ENCODE measurements around the gene KIF26B. TPM values are rescaled to one million over a fixed set of nuclear protein-coding genes. Genes with fewer than 3 reads are reported as not detected.

Gene KIF26B
- total RNA-seq, 1 donor from 2014 or later = 5.1 TPM

DNA sequence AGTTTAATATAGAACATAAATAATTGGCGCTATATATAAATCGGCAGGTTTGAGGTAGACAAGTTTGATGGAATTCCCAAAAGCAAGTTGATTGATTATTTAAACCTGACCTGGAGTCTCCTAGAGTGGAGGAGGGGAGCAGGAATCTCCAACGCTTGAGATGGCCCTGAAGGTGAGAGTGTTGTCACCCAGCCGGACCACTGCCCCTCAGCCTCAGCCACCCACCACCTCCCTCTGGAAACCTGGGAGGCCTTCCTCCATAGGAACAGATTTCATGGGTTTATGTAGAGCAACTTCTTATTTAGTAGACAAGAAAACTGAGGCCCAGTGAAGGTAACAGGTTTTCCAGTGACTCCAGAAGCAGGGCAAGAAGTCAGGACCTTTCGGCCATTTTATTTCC lies 389.5 kb downstream of the KIF26B start:
- no peaks in the 10 kb centered on the region for H3K9me3 Mint-ChIP-seq (ENCODE audit: low read depth)
- no peak overlapping the region for H3K4me3 Mint-ChIP-seq (ENCODE audit: low read depth)
- no peaks in the 10 kb centered on the region for H3K4me1 Mint-ChIP-seq (ENCODE audit: low read depth)
- DNase-seq (ENCODE audit: low spot score, unreplicated experiment) = no peak
- no peaks in the 10 kb centered on the region for H3K27me3 Mint-ChIP-seq
- H3K36me3 Mint-ChIP-seq (ENCODE audit: insufficient read depth) = no peaks in the 10 kb centered on the region
- no peak overlapping the region for H3K27ac Mint-ChIP-seq
- TF ChIP-seq, protein P1, sequence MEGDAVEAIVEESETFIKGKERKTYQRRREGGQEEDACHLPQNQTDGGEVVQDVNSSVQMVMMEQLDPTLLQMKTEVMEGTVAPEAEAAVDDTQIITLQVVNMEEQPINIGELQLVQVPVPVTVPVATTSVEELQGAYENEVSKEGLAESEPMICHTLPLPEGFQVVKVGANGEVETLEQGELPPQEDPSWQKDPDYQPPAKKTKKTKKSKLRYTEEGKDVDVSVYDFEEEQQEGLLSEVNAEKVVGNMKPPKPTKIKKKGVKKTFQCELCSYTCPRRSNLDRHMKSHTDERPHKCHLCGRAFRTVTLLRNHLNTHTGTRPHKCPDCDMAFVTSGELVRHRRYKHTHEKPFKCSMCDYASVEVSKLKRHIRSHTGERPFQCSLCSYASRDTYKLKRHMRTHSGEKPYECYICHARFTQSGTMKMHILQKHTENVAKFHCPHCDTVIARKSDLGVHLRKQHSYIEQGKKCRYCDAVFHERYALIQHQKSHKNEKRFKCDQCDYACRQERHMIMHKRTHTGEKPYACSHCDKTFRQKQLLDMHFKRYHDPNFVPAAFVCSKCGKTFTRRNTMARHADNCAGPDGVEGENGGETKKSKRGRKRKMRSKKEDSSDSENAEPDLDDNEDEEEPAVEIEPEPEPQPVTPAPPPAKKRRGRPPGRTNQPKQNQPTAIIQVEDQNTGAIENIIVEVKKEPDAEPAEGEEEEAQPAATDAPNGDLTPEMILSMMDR (IDR thresholded peaks at IDR 0.05; ENCODE audit: unreplicated experiment) = no peak

DNA sequence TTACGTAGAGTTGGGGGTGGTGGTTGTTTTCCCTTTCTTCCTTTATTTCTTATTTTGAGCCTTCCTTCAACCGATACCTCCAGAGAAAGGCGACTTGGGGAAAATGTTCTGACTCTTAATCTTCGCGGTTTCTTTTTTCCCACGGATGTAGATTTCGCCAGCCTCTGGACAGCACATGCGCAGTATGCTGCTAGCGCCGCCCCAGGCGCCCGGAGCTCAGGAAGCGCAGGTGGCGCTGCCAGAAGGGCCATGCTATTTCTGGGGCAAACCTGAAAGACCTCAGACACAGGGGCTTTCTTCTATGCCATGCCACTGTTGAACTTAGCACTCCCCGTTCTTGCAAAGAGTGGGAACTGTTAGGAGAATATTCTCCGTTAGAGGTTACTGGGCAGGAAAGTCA lies 392.1 kb downstream of the KIF26B start:
- peaks cover 4% of the 10 kb centered on the region for H3K27me3 Mint-ChIP-seq
- DNase-seq (ENCODE audit: low spot score, unreplicated experiment) = no peak

DNA sequence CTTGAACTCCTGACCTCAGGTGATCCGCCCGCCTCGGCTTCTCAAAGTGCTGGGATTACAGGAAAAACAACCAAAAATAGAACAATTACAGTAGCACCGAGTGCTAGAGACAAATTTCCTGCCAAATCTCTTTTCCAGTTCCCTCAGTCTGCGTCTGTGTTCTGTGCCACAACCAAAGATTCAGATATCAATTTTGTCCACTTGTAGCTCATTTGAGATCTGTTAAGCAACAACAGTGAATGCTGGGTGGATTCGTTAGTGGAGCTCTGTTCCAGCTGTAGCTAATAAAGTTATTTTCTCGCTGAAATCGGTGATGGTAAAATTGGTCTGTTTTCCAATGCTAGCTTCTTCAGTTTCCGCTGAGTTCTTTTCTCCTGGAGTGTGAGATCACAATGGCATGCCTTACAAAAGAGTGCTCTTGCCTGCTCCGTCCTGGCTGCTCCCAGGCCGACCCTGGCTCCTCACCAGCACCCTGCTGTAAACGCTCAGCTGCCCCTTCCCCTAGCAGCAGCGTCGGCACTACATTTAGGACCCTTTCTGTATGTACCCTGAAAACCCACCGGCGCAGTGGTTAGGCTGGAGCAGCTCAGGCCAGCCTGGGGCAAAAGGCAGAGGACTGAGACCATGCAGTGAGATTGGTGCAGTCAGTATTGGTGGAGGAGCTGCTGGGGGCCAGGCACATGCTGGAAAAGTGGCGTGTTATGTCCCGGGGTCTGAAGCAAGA lies 395.4 kb downstream of the KIF26B start:
- DNase-seq (ENCODE audit: low spot score, unreplicated experiment) = no peak
- Mint-ChIP-seq H3K27me3 (peaks cover 4% of the 10 kb centered on the region), H3K36me3 (ENCODE audit: insufficient read depth) (no peaks in the 10 kb centered on the region), H3K27ac (no peak overlapping the region), H3K4me3 (ENCODE audit: low read depth) (no peak overlapping the region), H3K4me1 (ENCODE audit: low read depth) (no peaks in the 10 kb centered on the region), H3K9me3 (ENCODE audit: low read depth) (no peaks in the 10 kb centered on the region)
- TF ChIP-seq, protein P1 (IDR thresholded peaks at IDR 0.05; ENCODE audit: unreplicated experiment) = no peak

More for the DNA sequence above, 392.1 kb downstream of the KIF26B start:
- Mint-ChIP-seq H3K36me3 (ENCODE audit: insufficient read depth) (no peaks in the 10 kb centered on the region), H3K4me1 (ENCODE audit: low read depth) (no peaks in the 10 kb centered on the region), H3K4me3 (ENCODE audit: low read depth) (no peak overlapping the region), H3K9me3 (ENCODE audit: low read depth) (no peaks in the 10 kb centered on the region), H3K27ac (no peak overlapping the region)
- TF ChIP-seq, protein P1 (IDR thresholded peaks at IDR 0.05; ENCODE audit: unreplicated experiment) = no peak

DNA sequence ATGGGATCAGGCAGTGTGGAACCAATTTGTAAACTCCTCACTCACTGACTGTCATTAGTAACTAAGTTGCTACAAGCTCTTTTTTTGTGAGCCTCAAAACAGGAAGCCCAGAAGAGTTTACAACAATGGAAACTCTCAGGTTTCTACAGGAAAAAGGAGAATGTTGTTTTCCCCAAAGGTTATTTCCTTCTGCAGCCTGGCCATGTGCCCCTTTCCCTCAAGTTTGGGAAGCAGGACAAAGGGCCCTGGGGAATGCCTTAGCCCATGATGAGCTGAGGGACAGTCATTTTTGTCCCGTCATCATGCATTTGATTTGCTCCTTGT lies 395.9 kb downstream of the KIF26B start:
- Mint-ChIP-seq H3K9me3 (ENCODE audit: low read depth) (no peaks in the 10 kb centered on the region), H3K36me3 (ENCODE audit: insufficient read depth) (no peaks in the 10 kb centered on the region), H3K4me3 (ENCODE audit: low read depth) (no peak overlapping the region), H3K4me1 (ENCODE audit: low read depth) (no peaks in the 10 kb centered on the region), H3K27me3 (peaks cover 4% of the 10 kb centered on the region), H3K27ac (no peak overlapping the region)
- TF ChIP-seq, protein P1 (IDR thresholded peaks at IDR 0.05; ENCODE audit: unreplicated experiment) = no peak
- DNase-seq (ENCODE audit: low spot score, unreplicated experiment) = no peak

DNA sequence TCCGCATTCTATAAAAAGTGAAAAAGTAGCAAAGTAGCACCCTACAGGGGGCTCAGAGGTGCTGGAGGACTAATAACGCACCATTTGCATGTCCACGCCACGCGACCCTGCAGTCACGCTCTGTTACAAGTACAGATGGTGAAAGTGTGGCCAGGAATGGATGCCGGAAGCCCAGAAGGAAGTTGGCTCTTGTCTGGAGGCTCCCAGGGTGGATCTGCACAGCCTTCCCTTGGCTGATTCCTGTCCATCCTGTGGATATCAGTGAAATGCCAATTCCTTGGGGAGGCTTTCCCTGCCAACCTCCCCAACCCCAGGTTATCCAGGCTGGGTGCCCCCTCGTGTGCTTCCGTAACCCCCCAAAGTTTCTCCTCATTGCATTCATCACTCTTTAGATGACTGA lies 396.8 kb downstream of the KIF26B start:
- Mint-ChIP-seq H3K4me3 (ENCODE audit: low read depth) (no peak overlapping the region), H3K27me3 (peaks cover 4% of the 10 kb centered on the region), H3K36me3 (ENCODE audit: insufficient read depth) (no peaks in the 10 kb centered on the region), H3K27ac (no peak overlapping the region), H3K9me3 (ENCODE audit: low read depth) (no peaks in the 10 kb centered on the region), H3K4me1 (ENCODE audit: low read depth) (no peaks in the 10 kb centered on the region)
- no peak for DNase-seq (ENCODE audit: low spot score, unreplicated experiment)
- TF ChIP-seq, protein P1 (IDR thresholded peaks at IDR 0.05; ENCODE audit: unreplicated experiment) = no peak

All from progenitor cell of endocrine pancreas (in vitro differentiated cells).